ENCODE data around the gene FAM13A.

Gene FAM13A

DNA sequence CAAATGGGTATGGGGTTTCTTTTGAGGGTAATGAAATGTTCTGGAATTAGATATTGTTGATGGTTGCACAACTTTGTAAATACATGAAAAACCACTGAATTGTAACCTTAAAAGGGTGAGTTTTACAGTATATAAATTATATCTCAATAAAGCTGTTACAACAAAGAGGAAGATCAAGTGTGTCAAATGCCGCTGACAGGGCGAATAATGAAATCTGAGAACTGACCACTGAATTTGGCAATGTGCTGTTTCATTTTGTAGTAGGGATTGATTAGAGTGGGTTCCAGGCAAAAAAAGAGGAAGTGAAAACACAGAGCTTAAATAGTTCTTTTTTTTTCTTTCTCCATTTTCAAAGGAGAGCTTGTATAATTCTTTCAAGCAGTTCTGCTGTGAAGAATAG, 198.2 kb downstream of the FAM13A start:
- TF ChIP-seq, protein P1, sequence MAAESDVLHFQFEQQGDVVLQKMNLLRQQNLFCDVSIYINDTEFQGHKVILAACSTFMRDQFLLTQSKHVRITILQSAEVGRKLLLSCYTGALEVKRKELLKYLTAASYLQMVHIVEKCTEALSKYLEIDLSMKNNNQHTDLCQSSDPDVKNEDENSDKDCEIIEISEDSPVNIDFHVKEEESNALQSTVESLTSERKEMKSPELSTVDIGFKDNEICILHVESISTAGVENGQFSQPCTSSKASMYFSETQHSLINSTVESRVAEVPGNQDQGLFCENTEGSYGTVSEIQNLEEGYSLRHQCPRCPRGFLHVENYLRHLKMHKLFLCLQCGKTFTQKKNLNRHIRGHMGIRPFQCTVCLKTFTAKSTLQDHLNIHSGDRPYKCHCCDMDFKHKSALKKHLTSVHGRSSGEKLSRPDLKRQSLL (tag by site-specific recombination; IDR thresholded peaks at IDR 0.05): no peak
- TF ChIP-seq, protein P2, sequence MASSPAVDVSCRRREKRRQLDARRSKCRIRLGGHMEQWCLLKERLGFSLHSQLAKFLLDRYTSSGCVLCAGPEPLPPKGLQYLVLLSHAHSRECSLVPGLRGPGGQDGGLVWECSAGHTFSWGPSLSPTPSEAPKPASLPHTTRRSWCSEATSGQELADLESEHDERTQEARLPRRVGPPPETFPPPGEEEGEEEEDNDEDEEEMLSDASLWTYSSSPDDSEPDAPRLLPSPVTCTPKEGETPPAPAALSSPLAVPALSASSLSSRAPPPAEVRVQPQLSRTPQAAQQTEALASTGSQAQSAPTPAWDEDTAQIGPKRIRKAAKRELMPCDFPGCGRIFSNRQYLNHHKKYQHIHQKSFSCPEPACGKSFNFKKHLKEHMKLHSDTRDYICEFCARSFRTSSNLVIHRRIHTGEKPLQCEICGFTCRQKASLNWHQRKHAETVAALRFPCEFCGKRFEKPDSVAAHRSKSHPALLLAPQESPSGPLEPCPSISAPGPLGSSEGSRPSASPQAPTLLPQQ (tag by site-specific recombination; IDR thresholded peaks at IDR 0.05): no peak
- TF ChIP-seq ZNF423 (tag by site-specific recombination; IDR thresholded peaks at IDR 0.05) (no peak), ZNF600 (tag by site-specific recombination; IDR thresholded peaks at IDR 0.05) (no peak), GLIS2 (tag by site-specific recombination; IDR thresholded peaks at IDR 0.05) (no peak), ZEB2 (tag by site-specific recombination; IDR thresholded peaks at IDR 0.05) (no peak), SALL2 (tag by site-specific recombination; IDR thresholded peaks at IDR 0.05; ENCODE audit: borderline replicate concordance) (no peak), ZNF530 (tag by site-specific recombination; IDR thresholded peaks at IDR 0.05; ENCODE audit: low read depth) (no peak), SCRT1 (tag by site-specific recombination; IDR thresholded peaks at IDR 0.05; ENCODE audit: borderline replicate concordance) (no peak), ZBTB8A (tag by site-specific recombination; IDR thresholded peaks at IDR 0.05) (no peak), ZBTB48 (tag by site-specific recombination; IDR thresholded peaks at IDR 0.05) (no peak), SCRT2 (tag by site-specific recombination; IDR thresholded peaks at IDR 0.05) (no peak)
- TF ChIP-seq, protein P3, sequence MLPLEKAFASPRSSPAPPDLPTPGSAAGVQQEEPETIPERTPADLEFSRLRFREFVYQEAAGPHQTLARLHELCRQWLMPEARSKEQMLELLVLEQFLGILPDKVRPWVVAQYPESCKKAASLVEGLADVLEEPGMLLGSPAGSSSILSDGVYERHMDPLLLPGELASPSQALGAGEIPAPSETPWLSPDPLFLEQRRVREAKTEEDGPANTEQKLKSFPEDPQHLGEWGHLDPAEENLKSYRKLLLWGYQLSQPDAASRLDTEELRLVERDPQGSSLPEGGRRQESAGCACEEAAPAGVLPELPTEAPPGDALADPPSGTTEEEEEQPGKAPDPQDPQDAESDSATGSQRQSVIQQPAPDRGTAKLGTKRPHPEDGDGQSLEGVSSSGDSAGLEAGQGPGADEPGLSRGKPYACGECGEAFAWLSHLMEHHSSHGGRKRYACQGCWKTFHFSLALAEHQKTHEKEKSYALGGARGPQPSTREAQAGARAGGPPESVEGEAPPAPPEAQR (tag by site-specific recombination; IDR thresholded peaks at IDR 0.05): no peak
- TF ChIP-seq, protein P4, sequence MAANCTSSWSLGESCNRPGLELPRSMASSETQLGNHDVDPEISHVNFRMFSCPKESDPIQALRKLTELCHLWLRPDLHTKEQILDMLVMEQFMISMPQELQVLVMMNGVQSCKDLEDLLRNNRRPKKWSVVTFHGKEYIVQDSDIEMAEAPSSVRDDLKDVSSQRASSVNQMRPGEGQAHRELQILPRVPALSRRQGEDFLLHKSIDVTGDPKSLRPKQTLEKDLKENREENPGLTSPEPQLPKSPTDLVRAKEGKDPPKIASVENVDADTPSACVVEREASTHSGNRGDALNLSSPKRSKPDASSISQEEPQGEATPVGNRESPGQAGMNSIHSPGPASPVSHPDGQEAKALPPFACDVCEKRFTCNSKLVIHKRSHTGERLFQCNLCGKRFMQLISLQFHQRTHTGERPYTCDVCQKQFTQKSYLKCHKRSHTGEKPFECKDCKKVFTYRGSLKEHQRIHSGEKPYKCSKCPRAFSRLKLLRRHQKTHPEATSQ (tag by site-specific recombination; IDR thresholded peaks at IDR 0.05): no peak
- TF ChIP-seq, protein P5, sequence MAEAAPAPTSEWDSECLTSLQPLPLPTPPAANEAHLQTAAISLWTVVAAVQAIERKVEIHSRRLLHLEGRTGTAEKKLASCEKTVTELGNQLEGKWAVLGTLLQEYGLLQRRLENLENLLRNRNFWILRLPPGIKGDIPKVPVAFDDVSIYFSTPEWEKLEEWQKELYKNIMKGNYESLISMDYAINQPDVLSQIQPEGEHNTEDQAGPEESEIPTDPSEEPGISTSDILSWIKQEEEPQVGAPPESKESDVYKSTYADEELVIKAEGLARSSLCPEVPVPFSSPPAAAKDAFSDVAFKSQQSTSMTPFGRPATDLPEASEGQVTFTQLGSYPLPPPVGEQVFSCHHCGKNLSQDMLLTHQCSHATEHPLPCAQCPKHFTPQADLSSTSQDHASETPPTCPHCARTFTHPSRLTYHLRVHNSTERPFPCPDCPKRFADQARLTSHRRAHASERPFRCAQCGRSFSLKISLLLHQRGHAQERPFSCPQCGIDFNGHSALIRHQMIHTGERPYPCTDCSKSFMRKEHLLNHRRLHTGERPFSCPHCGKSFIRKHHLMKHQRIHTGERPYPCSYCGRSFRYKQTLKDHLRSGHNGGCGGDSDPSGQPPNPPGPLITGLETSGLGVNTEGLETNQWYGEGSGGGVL (tag by site-specific recombination; IDR thresholded peaks at IDR 0.05): no peak
- TF ChIP-seq, protein P6, sequence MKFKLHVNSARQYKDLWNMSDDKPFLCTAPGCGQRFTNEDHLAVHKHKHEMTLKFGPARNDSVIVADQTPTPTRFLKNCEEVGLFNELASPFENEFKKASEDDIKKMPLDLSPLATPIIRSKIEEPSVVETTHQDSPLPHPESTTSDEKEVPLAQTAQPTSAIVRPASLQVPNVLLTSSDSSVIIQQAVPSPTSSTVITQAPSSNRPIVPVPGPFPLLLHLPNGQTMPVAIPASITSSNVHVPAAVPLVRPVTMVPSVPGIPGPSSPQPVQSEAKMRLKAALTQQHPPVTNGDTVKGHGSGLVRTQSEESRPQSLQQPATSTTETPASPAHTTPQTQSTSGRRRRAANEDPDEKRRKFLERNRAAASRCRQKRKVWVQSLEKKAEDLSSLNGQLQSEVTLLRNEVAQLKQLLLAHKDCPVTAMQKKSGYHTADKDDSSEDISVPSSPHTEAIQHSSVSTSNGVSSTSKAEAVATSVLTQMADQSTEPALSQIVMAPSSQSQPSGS (tag by site-specific recombination; IDR thresholded peaks at IDR 0.05; ENCODE audit: low read depth): no peak
- no peaks in the 10 kb centered on the region for H3K9me3 ChIP-seq (ENCODE audit: control insufficient read depth, insufficient read depth, low read depth, low read length)
- H3K36me3 ChIP-seq (ENCODE audit: control insufficient read depth in 2 of 2, insufficient read depth in 1 of 2, low read length in 2 of 2): no peaks in the 10 kb centered on the region
- H3K4me1 ChIP-seq (ENCODE audit: control insufficient read depth, insufficient read depth, low read length): peaks cover 5% of the 10 kb centered on the region; the same call in 1 of the 2 replicates
- H3K4me3 ChIP-seq (ENCODE audit: low read depth, low read length): no peak overlapping the region
- CTCF ChIA-PET: interaction anchor here (0.6 to 0.7 kb wide), 2 partner anchors 18 to 1006 kb away, joined by 4 read pairs; no protein-coding TSS in a partner anchor
- no peak overlapping the region for H3K27ac ChIP-seq (ENCODE audit: extremely low read depth, low read depth, low read length)
- POLR2A ChIA-PET: no interaction called here

DNA sequence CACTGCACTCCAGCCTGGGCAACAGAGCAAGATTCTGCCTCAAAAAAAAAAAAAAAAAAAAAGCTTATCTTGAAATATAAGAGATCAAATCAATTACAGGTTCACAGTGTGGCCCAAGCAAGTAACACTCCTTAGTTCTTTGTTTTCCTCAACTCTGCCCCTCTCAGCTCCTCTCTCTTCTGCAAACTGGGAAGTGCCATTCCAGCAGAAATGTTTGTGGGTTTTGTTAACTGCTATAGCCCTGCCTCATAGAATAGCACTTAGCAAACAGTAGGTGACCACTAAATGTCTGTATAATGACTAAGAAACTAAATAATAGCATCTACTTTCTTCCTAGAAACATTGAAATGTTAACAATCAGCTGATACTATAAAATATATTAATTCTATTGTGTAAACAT, 199.4 kb downstream of the FAM13A start:
- ChIA-PET POLR2A (no interaction called here), CTCF (interaction anchor here (0.7 kb wide), 1 partner anchor 184 kb away, joined by 4 read pairs; no protein-coding TSS in a partner anchor)
- H3K4me1 ChIP-seq (ENCODE audit: control insufficient read depth, insufficient read depth, low read length): no peaks in the 10 kb centered on the region
- H3K9me3 ChIP-seq (ENCODE audit: control insufficient read depth, insufficient read depth, low read depth, low read length): no peaks in the 10 kb centered on the region
- H3K4me3 ChIP-seq (ENCODE audit: low read depth, low read length): no peak overlapping the region
- H3K36me3 ChIP-seq (ENCODE audit: control insufficient read depth in 2 of 2, insufficient read depth in 1 of 2, low read length in 2 of 2): no peaks in the 10 kb centered on the region
- H3K27ac ChIP-seq (ENCODE audit: extremely low read depth, low read depth, low read length): no peak overlapping the region
- TF ChIP-seq ZNF843 (tag by site-specific recombination; IDR thresholded peaks at IDR 0.05) (no peak), FEZF1 (tag by site-specific recombination; IDR thresholded peaks at IDR 0.05) (no peak), ZNF677 (tag by site-specific recombination; IDR thresholded peaks at IDR 0.05) (no peak), ZNF341 (tag by site-specific recombination; IDR thresholded peaks at IDR 0.05; ENCODE audit: low read depth) (no peak), ZXDB (tag by site-specific recombination; IDR thresholded peaks at IDR 0.05) (no peak), SETDB1 (IDR thresholded peaks at IDR 0.05; ENCODE audit: insufficient read length, low read length) (no peak), HOXD13 (CRISPR knock-in tag; IDR thresholded peaks at IDR 0.05; ENCODE audit: borderline replicate concordance) (no peak), ZNF629 (tag by site-specific recombination; IDR thresholded peaks at IDR 0.05) (no peak)
- TF ChIP-seq, protein P7, sequence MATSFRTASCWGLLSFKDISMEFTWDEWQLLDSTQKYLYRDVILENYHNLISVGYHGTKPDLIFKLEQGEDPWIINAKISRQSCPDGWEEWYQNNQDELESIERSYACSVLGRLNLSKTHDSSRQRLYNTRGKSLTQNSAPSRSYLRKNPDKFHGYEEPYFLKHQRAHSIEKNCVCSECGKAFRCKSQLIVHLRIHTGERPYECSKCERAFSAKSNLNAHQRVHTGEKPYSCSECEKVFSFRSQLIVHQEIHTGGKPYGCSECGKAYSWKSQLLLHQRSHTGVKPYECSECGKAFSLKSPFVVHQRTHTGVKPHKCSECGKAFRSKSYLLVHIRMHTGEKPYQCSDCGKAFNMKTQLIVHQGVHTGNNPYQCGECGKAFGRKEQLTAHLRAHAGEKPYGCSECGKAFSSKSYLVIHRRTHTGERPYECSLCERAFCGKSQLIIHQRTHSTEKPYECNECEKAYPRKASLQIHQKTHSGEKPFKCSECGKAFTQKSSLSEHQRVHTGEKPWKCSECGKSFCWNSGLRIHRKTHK (tag by site-specific recombination; IDR thresholded peaks at IDR 0.05): no peak
